Aortic smooth muscle cell (primary cell): ENCODE data around the gene MAPK10. TPM values are rescaled to one million over a fixed set of nuclear protein-coding genes. Genes with fewer than 3 reads are reported as not detected.

Experiments used
- total RNA-seq: library from RNA; depleted of rRNA; stranded (reverse); fragments of >200 nt; gene quantifications from 2 replicates; pipeline ENCODE4 v1.2.3, GENCODE V29; 2014

MAPK10 gene
- 26.1 and 28.1 TPM in 2 replicates for total RNA-seq

DNA sequence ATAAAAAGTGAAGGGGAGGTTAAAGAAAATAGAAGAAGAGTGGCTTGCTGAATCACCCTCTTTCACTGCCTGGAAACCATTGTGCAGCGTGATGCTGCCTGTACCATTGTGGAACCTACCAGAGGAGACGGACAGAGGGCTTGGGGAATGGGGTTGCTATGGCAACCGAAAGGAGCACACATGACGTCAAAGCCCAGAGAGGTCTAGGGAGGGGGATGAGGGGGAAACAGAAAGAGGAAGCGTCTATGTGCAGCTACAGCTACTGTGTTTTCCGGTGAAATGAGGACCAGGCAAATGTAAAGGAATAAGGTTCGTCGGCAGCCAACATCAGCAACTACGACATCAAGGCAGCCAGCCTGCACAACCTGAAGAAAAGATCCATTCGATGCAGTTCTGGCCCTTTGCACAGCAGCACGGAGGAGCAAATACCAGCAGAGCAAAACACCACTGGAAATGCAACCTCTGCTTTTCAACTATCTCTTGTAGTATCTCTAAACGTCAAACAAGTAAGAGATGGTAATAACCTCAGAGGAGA, at the start of gene MAPK10:
Gene MAPK10, minus strand, starts transcription at position 110 of the 535 bp plus-strand sequence.

Other genes starting within 250 kb of the MAPK10 start
- 39.2 and 44.8 TPM in 2 replicates for gene PTPN13, start 234.3 kb upstream of the MAPK10 start, total RNA-seq